Measurements from ENCODE around the gene RNF214.

DNA sequence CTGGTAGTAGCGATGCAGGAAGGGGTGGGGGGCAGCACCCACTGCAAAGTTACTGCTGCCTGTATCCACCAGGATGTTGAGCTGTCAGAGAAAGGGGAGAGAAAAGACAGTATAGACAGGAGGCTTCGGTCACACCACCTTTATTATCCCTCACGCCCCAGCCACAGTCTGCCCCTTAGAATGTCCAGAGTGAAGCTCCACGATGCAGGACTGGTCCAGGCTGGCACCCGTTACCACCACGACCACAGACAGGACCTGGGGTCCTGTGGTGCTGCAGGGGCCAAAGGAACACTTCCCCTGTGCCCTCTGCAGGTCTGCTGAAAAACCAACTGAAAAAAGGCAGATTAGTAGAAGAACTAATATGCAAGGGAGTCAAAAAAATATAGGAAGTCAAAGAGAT, 64.4 kb downstream of the RNF214 start:
- TF ChIP-seq, protein P1, sequence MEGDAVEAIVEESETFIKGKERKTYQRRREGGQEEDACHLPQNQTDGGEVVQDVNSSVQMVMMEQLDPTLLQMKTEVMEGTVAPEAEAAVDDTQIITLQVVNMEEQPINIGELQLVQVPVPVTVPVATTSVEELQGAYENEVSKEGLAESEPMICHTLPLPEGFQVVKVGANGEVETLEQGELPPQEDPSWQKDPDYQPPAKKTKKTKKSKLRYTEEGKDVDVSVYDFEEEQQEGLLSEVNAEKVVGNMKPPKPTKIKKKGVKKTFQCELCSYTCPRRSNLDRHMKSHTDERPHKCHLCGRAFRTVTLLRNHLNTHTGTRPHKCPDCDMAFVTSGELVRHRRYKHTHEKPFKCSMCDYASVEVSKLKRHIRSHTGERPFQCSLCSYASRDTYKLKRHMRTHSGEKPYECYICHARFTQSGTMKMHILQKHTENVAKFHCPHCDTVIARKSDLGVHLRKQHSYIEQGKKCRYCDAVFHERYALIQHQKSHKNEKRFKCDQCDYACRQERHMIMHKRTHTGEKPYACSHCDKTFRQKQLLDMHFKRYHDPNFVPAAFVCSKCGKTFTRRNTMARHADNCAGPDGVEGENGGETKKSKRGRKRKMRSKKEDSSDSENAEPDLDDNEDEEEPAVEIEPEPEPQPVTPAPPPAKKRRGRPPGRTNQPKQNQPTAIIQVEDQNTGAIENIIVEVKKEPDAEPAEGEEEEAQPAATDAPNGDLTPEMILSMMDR (IDR thresholded peaks at IDR 0.05; ENCODE audit: poor library complexity), result no peak
- TF ChIP-seq EZH2phosphoT487 (IDR thresholded peaks at IDR 0.05; ENCODE audit: low read depth, severe bottlenecking, unreplicated experiment), result no peak

Data from hepatocyte (in vitro differentiated cells).